ENCODE results near the gene TM7SF2. TPM values are rescaled to one million over a fixed set of nuclear protein-coding genes. Genes with fewer than 3 reads are reported as not detected.

The TM7SF2 gene
- total and polyA plus RNA-seq, 2 of the 13 experiments (the other 11 are each of a cell fraction or from before 2014, with no cell fraction given), result 56.0 to 66.9 TPM

- no peak for TF ChIP-seq RERE (CRISPR knock-in tag; IDR thresholded peaks at IDR 0.05; ENCODE audit: low read depth)
- TF ChIP-seq PHF21A (CRISPR knock-in tag; IDR thresholded peaks at IDR 0.05), result no peak
- TF ChIP-seq RORA (CRISPR knock-in tag; IDR thresholded peaks at IDR 0.05), result no peak
- 0 out of 2 replicates have a peak, but pooled peaks have one; percentile 59 for TF ChIP-seq HDAC6 (IDR thresholded peaks at IDR 0.05; ENCODE audit: low read depth, low read length)
- TF ChIP-seq ZNF263 (CRISPR knock-in tag; IDR thresholded peaks at IDR 0.05), result no peak
- TF ChIP-seq, protein P1, sequence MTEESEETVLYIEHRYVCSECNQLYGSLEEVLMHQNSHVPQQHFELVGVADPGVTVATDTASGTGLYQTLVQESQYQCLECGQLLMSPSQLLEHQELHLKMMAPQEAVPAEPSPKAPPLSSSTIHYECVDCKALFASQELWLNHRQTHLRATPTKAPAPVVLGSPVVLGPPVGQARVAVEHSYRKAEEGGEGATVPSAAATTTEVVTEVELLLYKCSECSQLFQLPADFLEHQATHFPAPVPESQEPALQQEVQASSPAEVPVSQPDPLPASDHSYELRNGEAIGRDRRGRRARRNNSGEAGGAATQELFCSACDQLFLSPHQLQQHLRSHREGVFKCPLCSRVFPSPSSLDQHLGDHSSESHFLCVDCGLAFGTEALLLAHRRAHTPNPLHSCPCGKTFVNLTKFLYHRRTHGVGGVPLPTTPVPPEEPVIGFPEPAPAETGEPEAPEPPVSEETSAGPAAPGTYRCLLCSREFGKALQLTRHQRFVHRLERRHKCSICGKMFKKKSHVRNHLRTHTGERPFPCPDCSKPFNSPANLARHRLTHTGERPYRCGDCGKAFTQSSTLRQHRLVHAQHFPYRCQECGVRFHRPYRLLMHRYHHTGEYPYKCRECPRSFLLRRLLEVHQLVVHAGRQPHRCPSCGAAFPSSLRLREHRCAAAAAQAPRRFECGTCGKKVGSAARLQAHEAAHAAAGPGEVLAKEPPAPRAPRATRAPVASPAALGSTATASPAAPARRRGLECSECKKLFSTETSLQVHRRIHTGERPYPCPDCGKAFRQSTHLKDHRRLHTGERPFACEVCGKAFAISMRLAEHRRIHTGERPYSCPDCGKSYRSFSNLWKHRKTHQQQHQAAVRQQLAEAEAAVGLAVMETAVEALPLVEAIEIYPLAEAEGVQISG (CRISPR knock-in tag; IDR thresholded peaks at IDR 0.05), result peak; percentile 55; the same call in 1 of the 2 replicates
- no peak for TF ChIP-seq HHEX (CRISPR knock-in tag; IDR thresholded peaks at IDR 0.05)
- no peak for TF ChIP-seq KDM4B (CRISPR knock-in tag; IDR thresholded peaks at IDR 0.05)
- no peak for TF ChIP-seq PRPF4 (IDR thresholded peaks at IDR 0.05; ENCODE audit: low read depth, low read length, poor library complexity, severe bottlenecking)
- no peak for TF ChIP-seq SP5 (CRISPR knock-in tag; IDR thresholded peaks at IDR 0.05; ENCODE audit: borderline replicate concordance, low read depth)
- no peak for TF ChIP-seq ZNF333 (CRISPR knock-in tag; IDR thresholded peaks at IDR 0.05; ENCODE audit: borderline replicate concordance)
- TF ChIP-seq TSC22D2 (CRISPR knock-in tag; IDR thresholded peaks at IDR 0.05; ENCODE audit: borderline replicate concordance), result no peak; the same call in 1 of the 2 replicates
- no peak for TF ChIP-seq GZF1 (CRISPR knock-in tag; IDR thresholded peaks at IDR 0.05)
- no peak for TF ChIP-seq ZNF839 (CRISPR knock-in tag; IDR thresholded peaks at IDR 0.05; ENCODE audit: borderline replicate concordance)
- no peak; the same call in 1 of the 2 replicates for TF ChIP-seq ZNF33A (CRISPR knock-in tag; IDR thresholded peaks at IDR 0.05; ENCODE audit: borderline replicate concordance)
- no peak for TF ChIP-seq ZNF121 (CRISPR knock-in tag; IDR thresholded peaks at IDR 0.05)
- peak; percentile 50 for TF ChIP-seq RBM39 (IDR thresholded peaks at IDR 0.05; ENCODE audit: low read depth, low read length, poor library complexity, severe bottlenecking)
- peak; percentile 99 for TF ChIP-seq KDM2A (CRISPR knock-in tag; IDR thresholded peaks at IDR 0.05; ENCODE audit: borderline replicate concordance, low read depth)
- TF ChIP-seq CAMTA2 (CRISPR knock-in tag; IDR thresholded peaks at IDR 0.05; ENCODE audit: borderline replicate concordance), result 0 out of 2 replicates have a peak, but pooled peaks have one; percentile 30
- TF ChIP-seq ZNF414 (CRISPR knock-in tag; IDR thresholded peaks at IDR 0.05), result peak; percentile 3; the same call in 1 of the 2 replicates
Measured at GRCh38 chr11:65111744-65112545, at the start of gene TM7SF2 (continued).

All from HepG2 (cell line).